Measurements from ENCODE around the gene TRAPPC6A.

TRAPPC6A gene

GRCh38 chr19:45145270-45146189, 32.5 kb downstream of the TRAPPC6A start:
- Histone ChIP-seq H3K4me2 (ENCODE audit: low read length) (no peak overlapping the region), H3F3A (ENCODE audit: control insufficient read depth, insufficient read depth) (no peaks in the 10 kb centered on the region), H3K4me3 (ENCODE audit: low read length) (no peak overlapping the region), H4K20me1 (ENCODE audit: control insufficient read depth, insufficient read depth, low read depth, low read length) (no peaks in the 10 kb centered on the region), H3K9me2 (replicated peaks; ENCODE audit: control insufficient read depth, low read length) (no peaks in the 10 kb centered on the region), H3K79me2 (ENCODE audit: control insufficient read depth, low read length) (no peaks in the 10 kb centered on the region), H3K9me3 (ENCODE audit: control insufficient read depth, insufficient read depth, low read length) (no peaks in the 10 kb centered on the region), H3K27me3 (ENCODE audit: control insufficient read depth, low read length) (no peaks in the 10 kb centered on the region), H3K36me3 (ENCODE audit: control insufficient read depth, low read length) (peaks cover 8% of the 10 kb centered on the region; the same call in 1 of the 2 replicates), H3K27ac (ENCODE audit: low read depth, low read length) (no peak overlapping the region), H3K4me1 (ENCODE audit: control insufficient read depth, low read length) (no peaks in the 10 kb centered on the region)
- TF ChIP-seq CTCF (IDR thresholded peaks at IDR 0.05; ENCODE audit: low read depth, low read length, poor library complexity, severe bottlenecking), result no peak
- no peak for TF ChIP-seq EZH2phosphoT487 (IDR thresholded peaks at IDR 0.05; ENCODE audit: borderline replicate concordance, low read length)

GRCh38 chr19:45144431-45145269, 33.4 kb downstream of the TRAPPC6A start:
- Histone ChIP-seq H3F3A (ENCODE audit: control insufficient read depth, insufficient read depth) (no peaks in the 10 kb centered on the region), H3K27me3 (ENCODE audit: control insufficient read depth, low read length) (no peaks in the 10 kb centered on the region), H3K9me2 (replicated peaks; ENCODE audit: control insufficient read depth, low read length) (no peaks in the 10 kb centered on the region), H3K4me1 (ENCODE audit: control insufficient read depth, low read length) (no peaks in the 10 kb centered on the region), H3K4me3 (ENCODE audit: low read length) (no peak overlapping the region), H3K4me2 (ENCODE audit: low read length) (no peak overlapping the region), H3K36me3 (ENCODE audit: control insufficient read depth, low read length) (peaks cover 9% of the 10 kb centered on the region; the same call in 1 of the 2 replicates), H3K79me2 (ENCODE audit: control insufficient read depth, low read length) (peaks cover 2% of the 10 kb centered on the region), H3K27ac (ENCODE audit: low read depth, low read length) (no peak overlapping the region), H3K9me3 (ENCODE audit: control insufficient read depth, insufficient read depth, low read length) (no peaks in the 10 kb centered on the region), H4K20me1 (ENCODE audit: control insufficient read depth, insufficient read depth, low read depth, low read length) (no peaks in the 10 kb centered on the region)
- TF ChIP-seq EZH2phosphoT487 (IDR thresholded peaks at IDR 0.05; ENCODE audit: borderline replicate concordance, low read length) (no peak), CTCF (IDR thresholded peaks at IDR 0.05; ENCODE audit: low read depth, low read length, poor library complexity, severe bottlenecking) (no peak)

GRCh38 chr19:45142726-45143110, 35.3 kb downstream of the TRAPPC6A start:
- no peaks in the 10 kb centered on the region for H3K27me3 ChIP-seq (ENCODE audit: control insufficient read depth, low read length)
- H3K79me2 ChIP-seq (ENCODE audit: control insufficient read depth, low read length), result peaks cover 15% of the 10 kb centered on the region
- no peaks in the 10 kb centered on the region for H3K9me2 ChIP-seq (replicated peaks; ENCODE audit: control insufficient read depth, low read length)
- TF ChIP-seq EZH2phosphoT487 (IDR thresholded peaks at IDR 0.05; ENCODE audit: borderline replicate concordance, low read length) (no peak), CTCF (IDR thresholded peaks at IDR 0.05; ENCODE audit: low read depth, low read length, poor library complexity, severe bottlenecking) (no peak)
- H3K27ac ChIP-seq (ENCODE audit: low read depth, low read length), result no peak overlapping the region
- no peaks in the 10 kb centered on the region for H3K9me3 ChIP-seq (ENCODE audit: control insufficient read depth, insufficient read depth, low read length)
- H3F3A ChIP-seq (ENCODE audit: control insufficient read depth, insufficient read depth), result no peaks in the 10 kb centered on the region
- peaks cover 7% of the 10 kb centered on the region for H3K4me1 ChIP-seq (ENCODE audit: control insufficient read depth, low read length)
- peaks cover 11% of the 10 kb centered on the region for H3K36me3 ChIP-seq (ENCODE audit: control insufficient read depth, low read length)
- no peaks in the 10 kb centered on the region for H4K20me1 ChIP-seq (ENCODE audit: control insufficient read depth, insufficient read depth, low read depth, low read length)
- H3K4me3 ChIP-seq (ENCODE audit: low read length), result no peak overlapping the region
- no peak overlapping the region for H3K4me2 ChIP-seq (ENCODE audit: low read length)
